Gastrocnemius medialis (tissue), 4 donors: Measurements from ENCODE around the gene RBMS3. TPM values are rescaled to one million over a fixed set of nuclear protein-coding genes. Genes with fewer than 3 reads are reported as not detected.

ENCODE experiments used
- ATAC-seq, 2 donors: fragments of 150-250 bp; one replicate each; pipeline ENCODE4 v1.9.1; 2016
- DNase-seq, 2 donors: peaks; one replicate each; pipeline ENCODE4 v3.0.0-alpha.2; 2019
- H3K27ac ChIP-seq, 4 donors: fragments of 200-600 bp; sonication (generic); 1 replicate in 1 of 4; 2 replicates in 3 of 4; pipeline ENCODE4 v1.5.1; 2016 to 2018; ENCODE audit warnings: mild to moderate bottlenecking in 2 of 4, moderate library complexity in 1 of 4
- H3K27me3 ChIP-seq, 3 donors: fragments of 200-600 bp; sonication (generic) in 2 of 3; 1 replicate in 1 of 3; 2 replicates in 2 of 3; pipeline versions ENCODE4 v1.5.1 to v1.6.0; 2016 to 2019; ENCODE audit warnings: mild to moderate bottlenecking in 1 of 3, moderate library complexity in 1 of 3
- H3K36me3 ChIP-seq, 2 donors: fragments of 200-600 bp; sonication (generic) in 1 of 2; one replicate each; pipeline ENCODE4 v1.5.1; 2017 to 2018
- H3K4me1 ChIP-seq, 2 donors: fragments of 200-600 bp; sonication (generic) in 1 of 2; one replicate each; pipeline ENCODE4 v1.5.1; 2016 to 2017; ENCODE audit warnings: mild to moderate bottlenecking in 2 of 2
- H3K4me3 ChIP-seq, 4 donors: fragments of 200-600 bp; sonication (generic) in 3 of 4; 1 replicate in 1 of 4; 2 replicates in 3 of 4; pipeline ENCODE4 v1.5.1; 2016 to 2019; ENCODE audit warnings: mild to moderate bottlenecking in 2 of 4
- H3K9me3 ChIP-seq, 3 donors: fragments of 200-600 bp; sonication (generic) in 2 of 3; 1 replicate in 1 of 3; 2 replicates in 2 of 3; pipeline ENCODE4 v1.5.1; 2016 to 2019
- CTCF ChIP-seq, 5 experiments: fragments of 450-650 bp in 3 of 5; fragments of 200-600 bp in 2 of 5; sonication (generic) in 2 of 5; IDR thresholded peaks in 4 of 5; conservative IDR thresholded peaks in 1 of 5; 1 replicate in 4 of 5; 2 replicates in 1 of 5; pipeline ENCODE4 v1.5.1; 2016 to 2019; ENCODE audit warnings: antibody characterized with exemption in 5 of 5, mild to moderate bottlenecking in 3 of 5, moderate library complexity in 3 of 5
- POLR2A ChIP-seq, 2 donors: fragments of 450-650 bp; IDR thresholded peaks; one replicate each; pipeline ENCODE4 v1.6.1; 2017; ENCODE audit warnings: antibody characterized with exemption in 2 of 2, mild to moderate bottlenecking in 2 of 2, moderate library complexity in 2 of 2
- in situ Hi-C, 4 donors: fragments of 200-750 bp; cut with MboI; loops; one replicate each; pipeline versions ENCODE4 v1.15.0 to v1.8.0; 2017; ENCODE audit warnings: low sequenced_read_pairs in 4 of 4
- intact Hi-C: fragments of 100-400 bp; cut with DNase I; formaldehyde crosslinking; loops from one replicate; pipeline ENCODE4 v1.15.1; 2023; ENCODE audit warnings: low total_unique reads
- total RNA-seq, 4 donors: library from RNA; depleted of rRNA; stranded (reverse); fragments of >200 nt; gene quantifications; one replicate each; pipeline versions ENCODE4 v1.1.0 to v1.2.3, GENCODE V29; 2016

Gene RBMS3
- total RNA-seq, 4 donors from 2014 or later = 16.1 to 38.8 (median 22.7) TPM

- in situ Hi-C loops = no loop called here
- Histone ChIP-seq H3K4me1 (peaks cover 0 to 12% of the 10 kb centered on the region in 2 donors), H3K4me3 (no peak overlapping the region), H3K9me3 (no peaks in the 10 kb centered on the region), H3K36me3 (no peaks in the 10 kb centered on the region), H3K27me3 (no peaks in the 10 kb centered on the region), H3K27ac (no peak overlapping the region)
- no peak for DNase-seq
- TF ChIP-seq POLR2A (IDR thresholded peaks at IDR 0.05) (no peak), CTCF (IDR thresholded peaks at IDR 0.05 in 4 of 5, conservative IDR thresholded peaks at IDR 0.05 in 1 of 5) (no peak)
- intact Hi-C loops = no loop called here
- peak; percentile 56 to 72 for ATAC-seq
These were observed 205.2 kb downstream of the RBMS3 start for GRCh38 chr3:29486096-29486495.

- intact Hi-C loops = no loop called here
These were observed 206.0 kb downstream of the RBMS3 start for GRCh38 chr3:29486917-29487316.

GRCh38 chr3:29488922-29489321 is 208.1 kb downstream of the RBMS3 start:
- ATAC-seq (no peak), DNase-seq (no peak)
- Histone ChIP-seq H3K4me1 (peaks cover 0 to 12% of the 10 kb centered on the region in 2 donors), H3K27me3 (no peaks in the 10 kb centered on the region), H3K27ac (no peak overlapping the region), H3K36me3 (no peaks in the 10 kb centered on the region), H3K4me3 (no peak overlapping the region), H3K9me3 (no peaks in the 10 kb centered on the region)
- intact Hi-C loops = no loop called here
- in situ Hi-C loops = no loop called here
- TF ChIP-seq POLR2A (IDR thresholded peaks at IDR 0.05) = no peak
- TF ChIP-seq CTCF (IDR thresholded peaks at IDR 0.05 in 4 of 5, conservative IDR thresholded peaks at IDR 0.05 in 1 of 5) = no peak

More at GRCh38 chr3:29486917-29487316, 206.0 kb downstream of the RBMS3 start:
- H3K27me3 ChIP-seq = no peaks in the 10 kb centered on the region
- in situ Hi-C loops = no loop called here
- peaks cover 0 to 12% of the 10 kb centered on the region in 2 donors for H3K4me1 ChIP-seq
- H3K27ac ChIP-seq = no peak overlapping the region
- no peak for DNase-seq
- no peaks in the 10 kb centered on the region for H3K9me3 ChIP-seq
- H3K4me3 ChIP-seq = no peak overlapping the region
- no peak for ATAC-seq
- TF ChIP-seq CTCF (IDR thresholded peaks at IDR 0.05 in 4 of 5, conservative IDR thresholded peaks at IDR 0.05 in 1 of 5) = no peak
- TF ChIP-seq POLR2A (IDR thresholded peaks at IDR 0.05) = no peak
- no peaks in the 10 kb centered on the region for H3K36me3 ChIP-seq

- Histone ChIP-seq H3K9me3 (no peaks in the 10 kb centered on the region), H3K36me3 (no peaks in the 10 kb centered on the region), H3K4me1 (no peaks in the 10 kb centered on the region), H3K4me3 (no peak overlapping the region), H3K27ac (no peak overlapping the region), H3K27me3 (no peaks in the 10 kb centered on the region)
- intact Hi-C loops = no loop called here
- DNase-seq (no peak), ATAC-seq (no peak)
- no peak for TF ChIP-seq CTCF (IDR thresholded peaks at IDR 0.05 in 4 of 5, conservative IDR thresholded peaks at IDR 0.05 in 1 of 5)
- TF ChIP-seq POLR2A (IDR thresholded peaks at IDR 0.05) = no peak
- in situ Hi-C loops = no loop called here
These were observed 212.2 kb downstream of the RBMS3 start for GRCh38 chr3:29493109-29493508.
